CD4-positive, alpha-beta T cell treated with Interleukin-4 for 1 hour (primary cell): ENCODE measurements around the gene TSPAN11.
"Not testable (repeated sequence)": the region's sequence is repeated elsewhere in the genome, so short reads cannot be mapped to it uniquely, and the experiment has no call there.

Source experiments
- DNase-seq, 2 donors: peaks; one replicate each; pipeline ENCODE4 v3.0.0-alpha.2; 2020 to 2022

TSPAN11 gene

DNA sequence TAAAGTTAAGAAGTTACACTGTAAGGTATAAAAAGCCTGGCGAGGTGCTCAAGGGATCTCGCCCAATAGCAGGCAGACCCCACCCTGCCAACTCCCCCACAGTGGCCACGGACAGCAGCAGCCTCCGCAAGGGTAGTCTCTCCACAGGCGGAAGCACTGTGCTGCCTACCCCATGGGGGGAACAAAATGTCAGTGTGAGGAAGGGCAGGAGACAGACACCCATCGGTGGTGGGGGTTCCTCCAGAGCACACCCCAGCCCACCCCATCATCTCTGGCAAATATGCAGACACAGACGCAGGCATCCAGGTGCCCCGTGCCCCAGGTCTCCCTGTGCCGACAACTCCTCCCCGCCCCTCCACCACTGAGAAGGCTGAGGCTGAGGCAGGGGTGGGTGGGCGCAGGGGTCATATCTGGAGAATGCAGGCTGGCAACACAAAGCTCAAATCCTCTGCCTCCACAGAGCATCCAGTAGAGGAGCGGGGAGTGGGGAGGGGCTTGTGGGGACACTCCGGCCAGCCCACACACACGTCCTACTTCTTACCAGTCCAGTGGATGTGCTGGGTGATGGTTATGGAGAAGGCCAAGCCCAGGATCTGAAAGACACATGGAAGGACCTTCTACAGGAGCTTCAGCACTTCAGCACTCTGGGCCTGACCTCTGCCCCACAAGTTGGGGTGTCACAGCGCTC is 78.9 kb downstream of the TSPAN11 start:
- DNase-seq, result no peak

DNA sequence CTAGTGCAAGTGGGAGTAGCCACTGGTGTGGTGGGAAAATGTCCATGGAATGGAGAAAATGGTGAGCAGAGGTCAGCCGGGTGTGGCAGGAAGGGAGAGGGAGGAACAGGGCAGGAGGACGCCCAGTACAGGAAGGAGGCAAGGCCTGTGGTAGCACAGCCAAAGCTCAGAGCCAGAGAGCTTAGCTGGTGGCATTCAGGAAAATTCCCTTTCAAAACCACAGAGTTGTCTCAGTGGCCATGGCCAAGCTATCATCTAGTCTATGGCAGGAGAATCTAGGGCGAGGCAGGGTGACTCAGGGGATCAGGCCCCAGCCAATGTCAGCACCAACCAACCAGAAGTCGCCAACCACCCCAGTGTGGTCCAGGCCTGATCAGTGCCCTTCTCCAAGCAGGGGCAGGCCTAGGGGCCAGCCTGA is 79.4 kb downstream of the TSPAN11 start:
- no peak for DNase-seq

DNA sequence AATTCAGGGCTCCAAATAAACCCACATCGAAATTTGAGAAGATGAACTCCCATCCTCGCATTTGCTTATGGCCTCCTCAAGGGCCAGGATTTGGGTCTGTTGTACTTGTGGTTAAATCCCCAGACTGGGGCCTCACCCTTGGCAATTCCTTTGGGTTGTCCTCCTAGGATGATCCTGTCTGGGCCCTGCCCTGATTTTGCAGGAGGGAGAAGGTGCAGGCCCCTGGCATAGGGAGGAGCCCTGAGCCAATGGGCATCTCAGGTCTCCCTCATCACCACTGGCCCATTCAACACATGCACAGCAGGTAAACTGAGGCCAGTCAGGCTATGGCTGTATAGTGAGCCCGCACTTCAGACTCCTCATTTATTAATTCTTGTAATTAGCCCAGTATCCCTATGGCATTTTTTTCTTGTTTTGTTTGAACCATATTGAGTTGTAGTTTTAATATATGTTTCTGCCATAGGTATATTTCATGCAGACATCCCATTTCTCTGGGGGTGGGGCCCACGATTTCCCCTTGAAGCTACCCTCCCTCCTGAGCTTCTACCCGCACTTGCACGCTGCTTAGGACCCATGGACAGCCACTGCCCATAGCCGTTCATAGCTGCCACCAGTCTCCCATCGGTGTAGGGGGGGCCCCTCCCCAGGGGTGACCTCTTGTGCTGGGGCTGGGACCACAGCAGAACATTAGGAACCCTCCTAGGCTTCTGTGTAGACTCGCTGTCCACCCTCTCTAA is 80.0 kb downstream of the TSPAN11 start:
- DNase-seq, result no peak

DNA sequence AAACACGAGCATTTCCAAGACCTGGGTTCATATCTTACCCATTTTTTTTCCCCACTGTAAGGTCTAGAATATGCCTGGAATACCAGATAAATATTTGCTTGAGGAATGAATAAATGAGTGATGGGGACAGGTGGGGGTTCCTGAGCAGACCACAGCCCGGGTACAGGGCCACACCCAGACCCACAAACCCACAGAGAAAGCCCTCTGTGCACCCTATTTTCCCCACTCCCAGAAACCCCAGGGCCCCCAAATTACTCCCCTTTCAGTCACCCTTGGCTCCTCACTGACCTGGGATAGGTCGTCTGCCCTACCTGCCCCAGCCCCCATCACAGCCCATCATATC is 80.6 kb downstream of the TSPAN11 start:
- DNase-seq, result no peak

DNA sequence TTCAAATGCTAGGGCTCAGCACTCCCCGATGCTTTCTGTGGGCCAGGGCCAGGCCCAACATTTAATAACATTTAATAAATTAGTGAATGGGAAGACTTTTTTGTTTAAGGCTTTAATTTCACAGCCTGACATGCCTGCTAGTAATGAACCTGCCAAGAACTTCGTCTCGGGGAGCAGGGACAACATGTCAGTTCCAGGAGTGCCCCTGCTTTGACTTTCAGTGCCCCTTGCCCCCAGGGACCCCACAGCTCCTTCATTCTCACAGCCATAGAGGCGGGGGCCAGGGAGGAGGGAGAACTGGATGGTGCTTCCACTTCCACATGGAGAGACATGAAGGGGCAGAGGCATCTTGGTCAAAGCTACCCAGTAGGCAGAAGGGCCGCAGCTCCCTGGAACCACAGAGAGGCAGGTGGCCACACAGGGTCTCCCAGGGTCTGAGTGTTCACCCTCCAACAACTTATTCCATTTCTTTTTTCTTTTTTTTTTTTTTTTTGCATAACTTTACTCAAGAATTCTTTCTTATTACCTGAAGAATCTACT is 81.2 kb downstream of the TSPAN11 start:
- DNase-seq, result no peak

DNA sequence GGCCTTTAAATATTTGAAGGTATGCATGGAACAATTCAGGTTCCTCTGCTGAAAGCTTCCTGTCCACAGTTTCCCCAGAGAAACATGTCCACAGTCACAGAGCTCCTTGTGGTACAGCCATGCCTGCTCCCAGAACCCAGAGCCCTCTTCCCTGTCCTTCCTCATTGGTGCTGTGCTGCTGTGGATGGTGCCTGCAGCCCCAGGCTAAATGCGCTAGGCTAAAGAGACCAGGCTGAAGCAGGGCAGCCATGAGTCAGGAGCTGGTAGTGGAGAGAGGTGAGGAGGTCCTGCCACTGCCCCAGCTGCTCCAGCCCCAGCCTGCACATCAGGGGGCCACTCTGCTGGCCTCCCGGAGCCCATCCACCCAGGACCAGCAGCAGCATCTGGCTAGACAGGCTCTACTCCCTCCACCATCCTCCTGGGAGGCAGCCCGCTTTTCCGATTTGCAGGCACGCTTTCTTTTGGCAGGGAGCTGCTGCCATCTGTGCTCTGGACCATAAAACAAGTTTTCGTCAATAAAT is 81.8 kb downstream of the TSPAN11 start:
- no peak for DNase-seq

DNA sequence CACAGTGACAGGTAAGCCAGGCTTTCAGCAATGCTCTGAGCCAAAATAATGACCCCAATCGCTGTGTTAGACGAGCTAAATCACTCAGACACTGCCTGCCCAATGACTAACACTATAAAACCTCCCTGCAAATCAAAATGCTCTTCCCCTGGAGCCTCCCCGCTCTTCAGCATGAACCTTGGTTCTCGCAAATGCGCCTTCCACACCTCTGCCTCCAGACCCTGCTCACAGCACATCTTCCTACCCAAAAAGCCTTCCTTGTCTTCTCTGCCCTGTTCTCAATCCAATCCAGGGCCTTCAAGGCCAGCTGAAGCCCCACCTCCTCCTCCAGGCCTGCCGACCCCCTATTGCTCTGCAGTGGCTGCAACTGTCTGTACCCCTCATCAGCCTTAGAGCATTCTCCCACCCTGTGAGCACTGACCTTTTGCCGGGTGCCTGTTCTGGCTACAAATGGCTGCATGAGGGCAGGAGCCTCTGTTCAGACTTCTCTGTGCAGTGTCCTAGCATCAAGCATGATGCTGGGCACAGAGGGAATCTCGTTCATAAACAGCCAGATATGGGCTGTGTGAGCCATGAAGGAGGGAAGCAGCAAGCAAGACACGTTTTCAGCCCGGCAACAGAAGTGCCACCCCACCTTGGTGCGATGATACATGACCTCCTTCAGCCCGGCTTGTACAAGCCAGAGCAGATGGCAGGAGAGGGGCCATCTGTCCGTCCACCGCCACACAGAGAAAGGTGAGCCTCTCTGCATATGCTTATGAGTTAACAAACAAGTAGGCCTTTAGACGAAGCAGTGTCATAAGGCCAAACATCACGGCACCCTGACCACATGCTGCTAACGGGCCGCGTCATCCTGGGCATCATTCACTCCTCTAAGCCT is 82.7 kb downstream of the TSPAN11 start:
- no peak for DNase-seq

DNA sequence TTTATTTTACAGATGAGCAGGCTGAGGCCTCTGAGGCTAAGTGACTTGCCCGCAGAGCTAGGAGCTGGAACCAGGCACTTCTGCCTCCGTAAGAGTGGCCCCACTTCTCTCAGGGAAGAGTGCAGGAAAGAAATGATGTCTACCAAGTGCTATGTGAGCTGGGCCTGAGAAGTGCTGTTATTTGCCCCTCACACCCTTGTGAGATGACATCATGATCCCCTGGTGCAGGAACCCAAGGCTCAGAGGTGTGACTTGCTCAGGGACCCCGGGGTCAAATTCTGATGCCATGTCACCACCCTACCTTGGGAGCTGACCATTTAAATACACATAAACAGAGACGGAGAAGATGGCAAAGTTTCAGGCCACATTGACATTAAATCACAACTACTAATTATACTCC is 83.4 kb downstream of the TSPAN11 start:
- no peak for DNase-seq

DNA sequence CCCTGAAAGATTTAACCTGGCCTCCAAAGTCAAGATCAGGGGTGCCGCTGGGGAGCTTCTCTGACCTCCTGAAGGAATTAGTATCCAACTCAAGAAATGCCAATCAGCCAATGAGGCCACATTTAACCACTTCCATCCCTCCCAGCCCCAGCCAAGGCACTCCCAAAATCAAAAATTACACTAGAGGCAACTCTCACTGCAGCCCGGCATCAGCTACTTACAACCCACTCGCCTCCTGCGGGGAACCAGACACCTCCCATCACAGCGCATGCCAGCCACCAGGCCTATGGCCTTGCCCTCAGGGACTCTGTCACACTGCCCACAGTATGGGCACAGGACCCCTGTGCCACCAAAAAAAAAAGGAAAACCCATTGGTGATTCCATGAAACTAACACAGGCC is 84.8 kb downstream of the TSPAN11 start:
- no peak for DNase-seq

DNA sequence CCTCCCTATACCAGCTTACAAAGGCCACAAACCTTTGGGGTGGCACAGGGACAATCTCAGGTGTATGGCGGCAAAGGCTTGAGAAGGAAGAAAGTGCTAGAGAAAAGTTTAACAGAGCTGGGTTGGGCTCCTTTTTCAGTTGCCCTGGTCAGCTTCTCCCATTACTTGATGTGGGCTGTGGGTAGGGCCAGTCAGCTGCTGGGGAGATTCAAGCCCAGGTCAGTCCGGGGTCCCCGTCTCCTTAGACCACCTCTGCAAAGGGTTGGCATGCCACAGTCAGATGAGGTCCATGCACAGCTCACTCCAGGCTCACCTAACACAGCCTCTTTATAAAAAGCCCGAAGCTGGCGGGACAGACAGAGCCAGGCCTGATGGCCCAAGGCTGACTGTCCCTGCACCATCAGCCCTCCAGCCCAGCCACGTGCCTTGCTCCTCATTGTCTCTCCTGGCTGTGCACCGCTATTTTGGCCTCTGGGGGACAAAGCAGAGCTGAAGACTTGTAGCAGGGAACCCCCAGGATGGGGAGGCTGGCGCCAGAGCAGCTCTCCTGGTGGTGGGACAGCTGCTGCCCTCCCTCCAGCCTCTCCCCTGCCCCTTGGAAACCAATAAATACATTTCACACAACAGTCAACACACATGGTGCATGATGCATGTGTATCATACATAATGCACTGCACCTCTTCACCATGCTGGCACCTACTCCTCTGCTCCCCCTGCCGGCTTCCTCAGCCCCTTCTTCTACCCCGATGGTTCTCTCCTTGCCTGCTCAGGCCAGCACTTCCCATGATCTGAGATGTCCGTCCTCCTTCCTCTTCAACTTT is 85.4 kb downstream of the TSPAN11 start:
- DNase-seq, result no peak

DNA sequence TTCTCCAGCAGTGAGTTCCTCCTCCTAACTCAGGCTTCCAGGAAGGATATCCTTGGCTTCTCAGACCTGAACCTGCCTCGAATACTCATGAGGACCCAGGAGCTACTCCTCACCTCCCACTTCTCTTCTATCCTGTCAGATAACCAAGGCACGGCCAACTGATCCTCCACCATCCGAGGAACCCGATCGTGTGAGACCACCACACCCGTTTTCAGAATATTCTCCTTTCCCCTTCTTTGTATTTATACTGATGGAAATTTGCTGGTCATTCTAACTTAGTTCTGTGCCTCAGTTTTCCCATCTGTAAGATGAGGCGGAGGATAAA is 86.0 kb downstream of the TSPAN11 start:
- DNase-seq, result not testable (repeated sequence)

DNA sequence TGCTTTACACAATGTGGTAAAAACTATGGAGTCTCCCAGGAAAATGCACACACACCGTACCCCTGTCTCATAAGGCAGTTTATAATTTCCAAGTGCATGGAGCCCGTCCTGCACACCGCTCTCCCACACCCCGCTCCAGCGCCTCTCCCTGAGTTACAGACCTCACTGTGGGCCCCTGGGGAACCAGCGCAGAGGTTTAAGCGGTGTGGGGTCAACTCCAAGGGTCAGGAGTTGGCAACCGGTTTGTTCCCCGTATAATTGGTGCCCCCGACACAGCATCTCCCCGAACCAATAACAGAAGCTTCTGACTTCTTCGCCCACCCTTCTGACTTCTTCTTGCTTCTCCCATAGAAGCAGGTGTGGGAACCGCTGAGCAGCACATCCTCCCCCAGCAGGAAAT is 88.7 kb downstream of the TSPAN11 start:
- DNase-seq, result no peak

DNA sequence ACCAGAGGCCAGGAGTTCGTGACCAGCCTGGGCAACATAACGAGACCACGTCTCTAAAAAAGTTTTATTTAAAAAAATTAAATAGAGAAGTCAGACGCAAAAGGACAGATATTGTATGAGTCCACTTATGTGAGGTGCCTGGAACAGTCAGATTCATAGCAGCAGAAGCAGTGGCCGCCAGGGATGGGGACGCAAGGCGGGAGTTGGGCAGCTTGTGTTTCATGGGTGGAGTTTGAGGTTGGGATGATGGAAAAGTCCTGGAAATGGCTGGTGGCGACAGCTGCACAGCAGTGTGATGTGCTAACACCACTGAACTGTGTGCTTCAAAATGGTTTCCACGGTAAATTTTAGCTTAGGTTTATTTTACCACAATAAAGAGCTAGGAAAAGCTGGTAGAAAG is 89.5 kb downstream of the TSPAN11 start:
- no peak for DNase-seq

DNA sequence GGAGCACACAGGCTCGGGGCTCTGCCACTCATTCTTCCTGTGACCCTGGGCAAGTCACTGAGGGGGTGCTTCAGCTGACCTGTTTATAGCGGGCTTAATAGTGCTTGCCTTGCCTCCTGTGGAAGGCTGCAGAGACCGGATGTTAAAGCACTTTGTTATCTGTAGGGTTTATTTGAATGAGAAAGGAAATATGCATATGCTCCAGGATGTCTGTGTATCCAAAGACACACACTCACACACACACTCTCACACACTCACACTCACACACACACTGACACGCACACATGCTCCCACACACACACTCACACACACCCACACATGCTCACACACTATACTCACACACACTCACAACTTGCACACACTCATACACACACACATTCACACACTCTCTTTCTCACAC is 91.0 kb downstream of the TSPAN11 start:
- DNase-seq, result no peak

DNA sequence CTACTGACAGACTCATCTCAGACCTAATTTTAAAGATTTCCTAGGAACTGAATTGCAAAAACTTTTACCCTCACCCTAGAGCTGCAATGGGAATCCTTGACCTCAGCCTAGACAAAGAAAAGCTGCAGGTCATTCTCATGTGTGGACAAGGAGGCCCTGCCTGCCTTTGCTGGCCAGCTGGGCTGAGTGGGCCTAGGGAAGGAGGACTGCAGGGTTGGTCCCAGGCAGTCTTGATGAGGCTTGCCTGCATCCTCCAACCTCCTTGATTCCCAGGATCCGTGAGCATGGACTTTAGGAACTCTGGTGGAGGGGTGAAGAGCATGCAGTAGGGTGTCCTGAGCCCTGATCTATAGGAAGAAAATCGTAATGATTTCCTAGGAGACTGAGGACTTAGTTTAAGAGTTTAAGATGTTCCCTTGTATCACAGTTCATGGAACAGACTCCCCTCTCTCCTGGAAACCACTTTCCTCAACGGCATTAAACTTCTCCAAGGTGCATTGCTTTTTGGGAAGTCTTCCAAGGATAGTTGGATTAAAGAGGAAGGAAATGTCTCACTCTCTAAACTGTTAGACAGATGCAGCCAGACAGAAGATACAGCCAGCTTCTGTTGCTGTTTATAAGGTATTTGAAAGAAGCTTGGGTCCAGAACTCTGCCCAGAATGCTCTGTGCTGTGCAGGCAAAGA is 91.7 kb downstream of the TSPAN11 start:
- DNase-seq, result no peak

DNA sequence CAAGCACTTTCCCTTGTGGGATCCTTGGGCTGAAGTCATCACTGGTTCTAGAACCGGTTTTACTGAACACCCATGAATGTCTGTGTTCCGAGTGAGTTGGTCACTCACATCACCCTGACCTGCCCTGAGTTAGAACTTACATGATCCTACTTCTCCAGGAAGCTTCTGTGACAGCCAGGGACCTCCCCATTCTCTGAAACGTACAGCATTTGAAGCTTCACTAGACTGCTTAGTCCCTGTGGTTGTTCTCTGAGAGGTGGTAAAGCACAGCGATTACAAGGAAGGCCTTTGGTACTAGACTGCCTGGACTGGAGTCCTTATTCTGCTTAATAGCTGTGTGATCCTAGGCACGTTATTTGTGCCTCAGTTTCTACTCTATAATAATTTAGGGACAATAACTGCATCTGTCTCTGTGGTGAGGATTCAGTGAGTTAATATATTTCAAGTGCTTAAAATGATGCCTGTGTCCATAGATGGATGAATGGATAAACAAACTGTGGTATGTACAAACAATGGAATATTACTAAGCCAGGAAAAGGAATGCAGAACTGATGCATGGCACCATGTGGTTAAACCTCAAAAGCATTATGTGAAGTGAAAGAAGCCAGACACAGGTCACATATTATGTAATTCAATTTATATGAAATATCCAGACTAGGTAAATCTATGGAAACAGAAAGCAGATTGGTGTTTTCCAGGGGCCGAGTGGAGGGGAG is 92.4 kb downstream of the TSPAN11 start:
- DNase-seq, result no peak

DNA sequence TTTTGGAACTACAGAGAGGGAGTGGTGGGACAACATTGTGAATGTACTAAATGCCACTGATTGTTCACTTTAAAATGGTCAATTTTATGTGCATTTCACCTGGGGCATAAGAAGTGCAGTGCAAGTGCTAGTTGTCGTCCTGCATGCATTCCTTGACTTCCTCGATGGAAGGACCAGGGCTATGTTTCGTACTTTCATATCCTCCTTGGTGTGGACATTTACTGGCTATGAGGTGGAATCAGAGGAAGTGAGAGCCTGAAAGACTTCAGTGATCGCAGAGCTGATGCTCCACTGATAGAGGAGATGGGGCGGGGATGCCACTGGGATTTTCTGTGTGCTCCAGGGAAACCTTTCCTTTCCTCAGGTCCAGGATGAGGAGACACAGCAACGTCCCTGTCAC is 93.0 kb downstream of the TSPAN11 start:
- no peak for DNase-seq

DNA sequence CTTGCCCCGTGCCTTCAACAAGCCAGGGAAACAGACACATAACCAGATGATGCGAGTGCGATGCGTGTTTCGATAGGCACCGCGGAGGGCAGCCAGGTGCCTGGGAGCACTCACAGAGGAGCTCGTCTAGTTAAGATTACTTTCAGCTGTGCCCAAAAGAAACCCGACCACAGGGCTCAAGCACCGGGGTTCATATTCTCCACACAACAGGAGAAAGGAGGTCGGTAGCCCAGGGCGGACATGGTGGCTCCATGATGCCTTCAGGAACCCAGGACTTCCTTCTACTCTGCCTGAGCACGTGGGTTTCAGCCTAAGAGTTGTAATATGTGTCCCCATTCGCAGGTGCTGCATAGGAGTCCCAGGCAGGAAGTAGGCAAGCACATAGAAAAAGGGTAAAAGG is 93.4 kb downstream of the TSPAN11 start:
- DNase-seq, result no peak

DNA sequence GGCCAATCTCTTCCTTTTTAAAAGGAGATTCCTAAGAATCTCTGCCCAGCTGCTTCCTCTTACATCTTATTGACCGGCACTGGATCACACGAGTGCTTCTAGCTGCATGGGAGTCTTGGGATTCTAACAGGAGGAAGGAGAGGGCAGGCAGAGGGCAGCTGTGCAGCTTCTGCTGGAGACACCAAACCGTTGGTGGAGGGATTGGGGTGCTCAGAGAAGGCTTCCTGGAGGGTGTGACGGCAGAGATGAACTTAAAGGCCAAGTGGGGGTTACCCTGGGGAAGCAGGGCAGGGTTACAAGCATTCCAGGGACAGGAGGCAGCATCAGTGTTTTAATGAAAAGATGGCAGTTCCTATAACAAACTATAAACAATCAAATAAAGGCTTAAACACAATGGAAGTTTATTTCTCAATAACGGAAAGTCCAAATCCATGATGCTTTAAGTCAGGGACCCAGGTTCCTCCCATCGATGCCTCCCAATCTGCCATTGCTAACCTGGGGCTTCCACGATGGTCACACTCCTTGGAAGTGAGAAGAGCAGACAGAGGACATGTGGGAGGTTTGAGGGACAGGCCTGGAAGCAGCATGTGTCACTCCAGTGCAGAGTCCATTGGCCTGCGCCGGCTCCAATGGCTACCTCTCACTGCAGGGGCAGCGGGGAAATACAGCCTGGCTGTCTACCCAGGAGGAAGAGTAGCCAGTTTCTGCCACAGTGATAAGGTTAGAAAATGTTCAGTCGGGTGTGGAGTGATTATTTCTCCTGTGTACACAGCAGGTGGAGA is 94.0 kb downstream of the TSPAN11 start:
- no peak for DNase-seq

DNA sequence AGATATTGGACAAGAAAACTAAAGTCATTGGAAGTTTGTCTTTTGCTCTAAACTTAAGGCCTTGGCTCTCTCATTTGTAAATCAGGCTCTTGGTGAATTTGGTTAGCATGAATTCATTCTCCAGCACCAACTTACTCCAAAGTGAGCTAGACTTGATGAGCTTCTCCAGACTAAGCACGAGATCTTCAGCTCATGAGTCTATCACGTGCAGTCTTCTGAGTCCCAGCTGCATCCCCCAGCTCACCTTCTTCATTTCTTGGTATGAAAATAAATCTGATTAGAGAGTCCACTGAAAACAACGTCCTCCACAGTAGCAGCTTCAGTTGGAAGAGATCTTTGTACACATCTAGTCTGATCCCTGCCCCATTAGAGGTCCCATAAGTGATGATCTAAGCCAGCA is 94.6 kb downstream of the TSPAN11 start:
- DNase-seq, result no peak
